Dermis microvascular lymphatic vessel endothelial cell (primary cell): ENCODE results near the gene KIF23. TPM values are rescaled to one million over a fixed set of nuclear protein-coding genes. Genes with fewer than 3 reads are reported as not detected.

Source experiments
- DNase-seq, 2 donors: peaks; one replicate each; pipeline versions ENCODE4 v3.0.0 to v3.0.0-alpha.2; 2010; ENCODE audit warnings: low read depth in 2 of 2
- total RNA-seq: library from RNA; depleted of rRNA; stranded (reverse); fragments of >200 nt; gene quantifications from 2 replicates; pipeline ENCODE4 v1.2.1, GENCODE V29; 2014

Gene KIF23
- total RNA-seq, 1 donor from 2014 or later = 20.4 TPM

DNA sequence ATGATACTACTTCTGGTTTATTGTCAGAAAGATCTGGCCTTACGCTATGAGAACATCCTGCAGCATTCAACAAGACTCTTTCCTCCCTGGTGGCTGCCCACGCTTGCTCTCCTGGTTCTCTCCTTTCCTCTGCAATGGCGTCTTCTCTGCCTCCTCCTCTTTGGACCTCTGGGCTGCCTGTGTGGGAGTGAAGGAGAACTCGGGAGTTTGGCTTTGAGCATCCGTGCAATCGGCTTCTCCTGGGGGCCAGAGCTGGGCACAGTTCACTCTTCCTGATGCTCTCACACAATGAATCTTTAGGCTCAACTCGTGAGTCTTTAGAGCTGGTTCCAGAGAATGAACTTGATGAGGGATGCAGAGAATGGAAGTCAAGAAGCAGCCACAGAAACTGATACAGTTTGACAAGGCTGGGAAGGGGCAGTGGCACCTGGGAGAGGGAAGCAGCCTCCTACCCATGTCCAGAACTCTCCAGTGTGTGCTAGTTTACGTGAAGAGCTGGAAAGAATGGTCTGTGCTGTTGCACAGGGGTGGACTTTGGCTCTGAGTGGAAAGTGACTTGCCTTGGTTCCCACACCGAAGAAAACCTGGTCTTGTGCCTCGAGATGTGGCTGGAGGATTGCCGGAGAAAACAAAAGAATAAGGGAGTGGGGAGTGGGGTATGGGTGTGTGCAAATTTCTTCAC is 76.3 kb downstream of the KIF23 start:
- no peak for DNase-seq

DNA sequence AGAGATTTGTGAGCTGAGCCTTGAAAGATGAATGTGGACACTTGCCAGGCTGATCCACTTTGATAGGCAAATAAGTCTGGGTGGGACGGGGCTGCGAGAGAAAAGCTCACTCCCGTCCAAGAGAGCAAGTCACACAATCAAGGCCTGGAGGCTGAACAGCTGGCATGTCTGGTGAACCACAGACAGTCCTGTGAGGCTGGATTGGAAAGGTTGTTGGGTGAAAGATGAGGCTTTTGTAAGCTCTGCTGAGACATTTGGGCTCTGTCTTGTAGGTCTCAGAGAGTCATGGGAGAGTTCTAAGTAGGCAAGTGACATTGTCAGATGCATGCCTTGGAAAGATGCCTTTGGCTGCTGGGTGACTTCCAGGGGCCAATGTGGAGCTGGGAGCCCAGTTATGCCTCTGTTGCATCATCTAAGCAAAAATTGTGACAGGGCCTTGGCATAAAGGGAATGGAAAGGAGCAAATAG is 76.9 kb downstream of the KIF23 start:
- no peak for DNase-seq

DNA sequence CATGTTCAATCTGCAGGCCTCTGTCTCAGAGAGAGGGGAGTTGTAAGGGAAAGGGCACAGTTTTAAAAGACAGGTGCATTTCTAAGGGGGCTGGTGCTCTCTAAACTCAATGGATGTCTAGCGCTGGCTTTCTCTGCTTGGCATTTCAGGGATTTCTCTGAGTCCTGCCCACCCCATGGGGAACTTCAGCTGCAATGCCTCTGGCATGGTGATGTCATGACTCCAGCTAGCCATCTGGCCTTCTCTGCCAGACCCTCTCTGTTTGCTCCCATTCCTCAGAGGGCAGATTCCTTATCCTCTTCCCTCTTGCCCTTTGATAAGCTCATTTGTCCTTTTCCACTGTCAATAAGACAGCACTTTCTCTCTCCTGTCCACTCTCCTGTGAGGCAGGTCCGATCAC is 79.3 kb downstream of the KIF23 start:
- no peak for DNase-seq

DNA sequence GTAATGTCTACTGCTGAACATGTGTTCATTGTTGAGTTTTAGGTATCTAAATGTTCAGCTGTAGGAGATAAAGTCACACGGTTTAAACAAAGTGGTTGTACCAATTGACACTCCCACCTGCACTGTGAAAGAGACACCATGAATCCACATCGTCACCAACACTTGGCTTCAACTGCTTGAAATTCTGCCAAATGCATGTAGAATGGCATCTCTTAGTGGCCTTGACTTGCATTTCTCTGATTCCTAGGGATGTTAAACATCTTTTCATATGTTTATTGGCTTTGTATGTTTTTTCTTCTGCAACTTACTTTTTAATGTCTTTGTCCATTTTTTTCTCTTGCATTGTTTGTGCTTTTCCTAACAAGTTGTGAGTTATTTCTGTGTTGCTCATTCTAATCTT is 81.9 kb downstream of the KIF23 start:
- DNase-seq = no peak

DNA sequence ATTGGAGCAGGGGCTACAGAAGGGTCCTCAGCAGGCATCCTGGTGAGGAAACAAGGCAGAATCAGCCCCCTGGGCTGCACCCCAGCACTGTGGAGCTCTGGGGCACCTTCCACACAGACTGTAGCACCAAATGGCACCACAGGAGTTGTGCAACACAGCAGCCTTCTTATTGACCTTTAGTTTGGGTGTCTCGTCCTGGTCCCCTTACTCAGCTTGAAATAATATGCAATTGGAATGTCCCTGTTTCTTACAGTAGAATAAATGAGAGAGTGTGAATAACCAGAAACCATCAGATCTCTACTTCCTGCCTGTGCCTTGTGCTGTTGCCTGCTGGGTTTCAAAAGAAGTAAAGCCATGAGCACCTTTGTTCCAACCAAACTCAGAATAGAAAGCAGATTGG is 82.9 kb downstream of the KIF23 start:
- DNase-seq = no peak

DNA sequence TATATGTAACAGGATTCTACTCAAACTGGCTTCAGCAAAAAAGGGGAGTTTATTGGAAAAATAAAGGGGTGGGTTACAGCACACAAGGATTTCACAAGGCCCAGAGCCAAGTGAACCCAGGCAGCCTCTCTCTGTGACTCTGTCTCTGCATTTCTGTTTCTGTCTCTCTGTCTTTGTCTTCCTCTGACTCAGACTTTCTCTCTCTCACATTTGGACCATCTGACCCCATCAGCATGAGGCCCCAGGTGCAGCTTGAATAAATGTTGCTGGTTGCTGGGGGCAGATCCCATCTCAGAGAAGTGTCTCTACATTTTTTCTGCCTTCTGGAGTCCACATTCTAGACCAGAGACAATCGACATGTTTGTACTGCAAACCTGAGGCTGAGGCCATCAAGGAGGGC is 83.5 kb downstream of the KIF23 start:
- DNase-seq = no peak

Other genes with a start within 250 kb of the KIF23 start
- not detected in 2 replicates for gene PAQR5, start 115.4 kb upstream of the KIF23 start, total RNA-seq
- 53.8 and 60.2 TPM in 2 replicates for gene RPLP1, start 38.5 kb downstream of the KIF23 start, total RNA-seq